MM.1S (cell line): ENCODE measurements around the gene MYLK.

Experiments
- DNase-seq: peaks from one replicate; pipeline ENCODE4 v3.0.0-alpha.2; 2015
- H2AFZ ChIP-seq: fragments of 300-600 bp; sonication (generic); 2 replicates; pipeline ENCODE4 v1.6.0; 2016; ENCODE audit warnings: antibody characterized with exemption, low read length
- H3F3A ChIP-seq: fragments of 300-600 bp; sonication (generic); 2 replicates; pipeline ENCODE4 v1.6.1; 2016; ENCODE audit warnings: mild to moderate bottlenecking, antibody characterized with exemption, low read length, moderate library complexity, mixed read lengths; ENCODE audit not compliant: insufficient read depth
- H3K27ac ChIP-seq: fragments of 300-600 bp; sonication (generic); 2 replicates; pipeline ENCODE4 v1.5.1; 2016; ENCODE audit warnings: mild to moderate bottlenecking, low read length
- H3K27me3 ChIP-seq: fragments of 300-600 bp; sonication (generic); replicated peaks from 2 replicates; pipeline ENCODE4 v1.6.0; 2016; ENCODE audit warnings: low read length; ENCODE audit not compliant: insufficient read depth
- H3K36me3 ChIP-seq: fragments of 300-600 bp; sonication (generic); replicated peaks from 2 replicates; pipeline ENCODE4 v1.6.1; 2016; ENCODE audit warnings: mild to moderate bottlenecking, low read length, mixed read lengths; ENCODE audit not compliant: insufficient read depth
- H3K4me1 ChIP-seq: fragments of 300-600 bp; sonication (generic); 2 replicates; pipeline ENCODE4 v1.6.1; 2016; ENCODE audit warnings: low read length, mixed read lengths
- H3K4me2 ChIP-seq: fragments of 300-600 bp; sonication (generic); 2 replicates; pipeline ENCODE4 v1.6.0; 2016; ENCODE audit warnings: low read depth, low read length
- H3K4me3 ChIP-seq: fragments of 300-600 bp; sonication (generic); 2 replicates; pipeline ENCODE4 v1.5.1; 2016; ENCODE audit warnings: low read length, mixed read lengths
- H3K79me2 ChIP-seq: fragments of 300-600 bp; sonication (generic); 2 replicates; pipeline ENCODE4 v1.6.1; 2016; ENCODE audit warnings: mixed run types, low read length, mixed read lengths
- H3K9ac ChIP-seq: fragments of 300-600 bp; sonication (generic); 2 replicates; pipeline ENCODE4 v1.6.1; 2016; ENCODE audit warnings: low read length, mixed read lengths
- H3K9me2 ChIP-seq: fragments of 300-600 bp; sonication (generic); replicated peaks from 2 replicates; pipeline ENCODE4 v1.6.1; 2016; ENCODE audit warnings: mild to moderate bottlenecking, low read length, mixed read lengths; ENCODE audit not compliant: insufficient read depth
- H3K9me3 ChIP-seq: fragments of 300-600 bp; sonication (generic); replicated peaks from 2 replicates; pipeline ENCODE4 v1.6.1; 2016; ENCODE audit warnings: mild to moderate bottlenecking, low read length, mixed read lengths; ENCODE audit not compliant: insufficient read depth
- H4K20me1 ChIP-seq: fragments of 300-600 bp; sonication (generic); 2 replicates; pipeline ENCODE4 v1.6.1; 2016; ENCODE audit warnings: mild to moderate bottlenecking, low read length, moderate library complexity, mixed read lengths; ENCODE audit not compliant: insufficient read depth
- CTCF ChIP-seq: fragments of 300-600 bp; sonication (generic); IDR thresholded peaks from 2 replicates; pipeline ENCODE4 v1.5.1; 2016; ENCODE audit warnings: antibody characterized with exemption, low read length, mixed read lengths
- EZH2 ChIP-seq: fragments of 300-600 bp; sonication (generic); optimal IDR thresholded peaks from 2 replicates; pipeline ENCODE3; 2017; ENCODE audit warnings: low read depth, mild to moderate bottlenecking, antibody characterized with exemption, low read length, mixed read lengths
- EZH2phosphoT487 ChIP-seq: fragments of 300-600 bp; sonication (generic); IDR thresholded peaks from 2 replicates; pipeline ENCODE4 v1.6.1; 2018; ENCODE audit warnings: antibody characterized with exemption, low read length

The MYLK gene

GRCh38 chr3:123884203-123884831, at the start of gene MYLK:
MYLK (minus strand) TSS chr3:123884332; CDS start chr3:123793841, 90,491 bp downstream.
- H3K4me2 ChIP-seq, result peak within 1 kb of the TSS; percentile 96

GRCh38 chr3:123930445-123930844, 46.3 kb upstream of the MYLK start:
- no peaks in the 10 kb centered on the region for H4K20me1 ChIP-seq
- DNase-seq, result no peak
- no peaks in the 10 kb centered on the region for H3K27me3 ChIP-seq
- no peak overlapping the region for H3K4me3 ChIP-seq
- H3K9me2 ChIP-seq, result no peaks in the 10 kb centered on the region
- TF ChIP-seq EZH2phosphoT487, result no peak
- no peak for TF ChIP-seq EZH2
- TF ChIP-seq CTCF, result no peak
- no peak overlapping the region for H3K9ac ChIP-seq
- H3K4me2 ChIP-seq, result no peak overlapping the region
- no peaks in the 10 kb centered on the region for H3K79me2 ChIP-seq
- no peak overlapping the region for H2AFZ ChIP-seq
- H3K9me3 ChIP-seq, result no peaks in the 10 kb centered on the region
- no peak overlapping the region for H3K27ac ChIP-seq
- no peaks in the 10 kb centered on the region for H3F3A ChIP-seq
- H3K4me1 ChIP-seq, result no peaks in the 10 kb centered on the region
- H3K36me3 ChIP-seq, result 0 out of 2 replicates have a peak, but pooled peaks cover 3% of the 10 kb centered on the region

More at GRCh38 chr3:123884203-123884831, at the start of gene MYLK:
- Histone ChIP-seq H3K79me2 (no peaks in the 10 kb centered on the region), H3K9me2 (no peaks in the 10 kb centered on the region), H3K36me3 (no peaks in the 10 kb centered on the region), H3K27me3 (no peaks in the 10 kb centered on the region), H2AFZ (peak within 1 kb of the TSS; percentile 81), H3F3A (no peaks in the 10 kb centered on the region), H3K9me3 (no peaks in the 10 kb centered on the region), H3K4me1 (no peaks in the 10 kb centered on the region; the same call in 1 of the 2 replicates), H3K4me3 (peak within 1 kb of the TSS; percentile 71), H3K9ac (no peak within 1 kb of the TSS), H3K27ac (no peak within 1 kb of the TSS), H4K20me1 (no peaks in the 10 kb centered on the region)
- TF ChIP-seq CTCF, result no peak
- no peak for TF ChIP-seq EZH2
- TF ChIP-seq EZH2phosphoT487, result no peak
- peak; percentile 86 for DNase-seq

GRCh38 chr3:123929325-123929724, 45.2 kb upstream of the MYLK start:
- H3K27ac ChIP-seq, result no peak overlapping the region
- no peaks in the 10 kb centered on the region for H3K4me1 ChIP-seq
- no peaks in the 10 kb centered on the region for H3F3A ChIP-seq
- TF ChIP-seq CTCF (no peak), EZH2phosphoT487 (no peak), EZH2 (no peak)
- no peak overlapping the region for H3K4me3 ChIP-seq
- no peaks in the 10 kb centered on the region for H3K79me2 ChIP-seq
- 0 out of 2 replicates have a peak, but pooled peaks cover 3% of the 10 kb centered on the region for H3K36me3 ChIP-seq
- no peaks in the 10 kb centered on the region for H3K27me3 ChIP-seq
- no peak overlapping the region for H3K4me2 ChIP-seq
- no peaks in the 10 kb centered on the region for H4K20me1 ChIP-seq
- H3K9ac ChIP-seq, result no peak overlapping the region
- no peaks in the 10 kb centered on the region for H3K9me2 ChIP-seq
- no peak overlapping the region for H2AFZ ChIP-seq
- DNase-seq, result no peak
- no peaks in the 10 kb centered on the region for H3K9me3 ChIP-seq
